Neuron (in vitro differentiated cells): ENCODE data around the gene GNL1.
"Not testable (repeated sequence)": the region's sequence is repeated elsewhere in the genome, so short reads cannot be mapped to it uniquely, and the experiment has no call there.

Source experiments
- H2AFZ ChIP-seq: one replicate; pipeline ENCODE4 v1.6.1; 2013; ENCODE audit warnings: low read depth, mild to moderate bottlenecking, inconsistent platforms, low read length, moderate library complexity
- H3K27me3 ChIP-seq: one replicate; pipeline ENCODE4 v1.6.1; 2013; ENCODE audit warnings: low read length; ENCODE audit not compliant: insufficient read depth
- H3K36me3 ChIP-seq: one replicate; pipeline ENCODE4 v1.6.1; 2013; ENCODE audit warnings: low read length; ENCODE audit not compliant: insufficient read depth
- H3K4me1 ChIP-seq: one replicate; pipeline ENCODE4 v1.6.1; 2013; ENCODE audit warnings: low read length; ENCODE audit not compliant: insufficient read depth
- H3K4me3 ChIP-seq: 2 replicates; pipeline ENCODE4 v1.5.1; 2013; ENCODE audit warnings: mild to moderate bottlenecking, low read length, moderate library complexity
- H3K9me3 ChIP-seq: one replicate; pipeline ENCODE4 v1.6.1; 2013; ENCODE audit warnings: low read length

Gene GNL1

GRCh38 chr6:30513451-30513850 lies 42.8 kb downstream of the GNL1 start:
- Histone ChIP-seq H3K4me1 (peaks cover 9% of the 10 kb centered on the region), H3K4me3 (no peak overlapping the region), H2AFZ (no peak overlapping the region), H3K9me3 (no peaks in the 10 kb centered on the region), H3K36me3 (no peaks in the 10 kb centered on the region), H3K27me3 (no peaks in the 10 kb centered on the region)

DNA sequence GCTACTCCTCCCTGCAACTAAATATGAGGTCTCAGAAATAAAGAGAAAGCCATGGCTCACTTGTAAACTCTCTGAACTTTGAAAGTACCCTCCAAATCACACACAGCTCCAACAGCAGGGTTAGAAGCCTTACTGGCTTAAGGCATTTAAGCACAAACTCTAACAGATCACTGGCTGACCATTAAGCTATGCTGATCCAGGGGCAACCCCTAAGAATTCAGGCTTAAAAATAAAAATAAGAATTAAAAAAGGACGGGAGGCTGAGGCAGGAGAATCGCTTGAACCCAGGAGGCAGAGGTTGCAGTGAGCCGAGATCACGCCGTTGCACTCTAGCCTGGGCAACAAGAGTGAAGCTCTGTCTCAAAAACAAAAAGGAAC lies 45.1 kb downstream of the GNL1 start:
- Histone ChIP-seq H3K9me3 (no peaks in the 10 kb centered on the region), H3K4me3 (no peak overlapping the region), H2AFZ (peak overlapping the region; percentile 9), H3K27me3 (no peaks in the 10 kb centered on the region), H3K4me1 (peaks cover 9% of the 10 kb centered on the region), H3K36me3 (no peaks in the 10 kb centered on the region)

DNA sequence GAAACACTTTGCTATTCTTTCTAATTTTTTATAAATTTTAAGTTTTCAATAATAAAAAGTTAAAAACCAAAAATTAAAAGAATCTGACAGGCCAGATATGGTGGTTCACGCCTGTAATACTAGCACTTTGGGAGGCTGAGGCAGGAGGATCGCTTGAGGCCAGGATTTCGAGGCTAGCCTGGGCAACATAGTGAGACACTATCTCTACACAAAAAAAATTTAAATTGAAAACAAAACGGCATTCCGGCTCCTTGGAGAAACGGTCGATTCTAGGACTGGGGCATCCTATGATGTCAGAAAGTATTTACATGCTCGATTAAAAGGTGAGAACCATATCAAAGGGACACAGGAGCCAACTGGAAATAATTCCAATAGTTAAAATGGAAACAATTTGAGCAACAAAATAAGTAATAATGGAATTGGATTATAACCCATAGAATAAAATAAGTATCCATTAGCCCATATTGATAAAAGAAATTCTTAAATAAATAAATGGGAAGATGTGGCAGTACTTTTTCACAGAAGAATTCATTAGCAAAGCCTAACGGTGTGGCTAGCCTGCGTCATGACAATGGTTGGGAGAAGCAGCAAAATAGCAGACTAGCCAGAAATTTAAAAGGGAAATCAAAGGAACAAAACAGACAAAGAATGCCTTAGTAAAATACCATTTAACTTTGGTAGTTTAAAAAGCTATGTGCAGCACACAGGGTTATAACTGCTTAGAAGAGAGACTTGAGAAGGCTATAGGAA lies 45.7 kb downstream of the GNL1 start:
- Histone ChIP-seq H3K27me3 (no peaks in the 10 kb centered on the region), H2AFZ (peak overlapping the region; percentile 9), H3K4me1 (peaks cover 9% of the 10 kb centered on the region), H3K4me3 (no peak overlapping the region), H3K9me3 (no peaks in the 10 kb centered on the region), H3K36me3 (no peaks in the 10 kb centered on the region)

GRCh38 chr6:30508890-30509736 lies 47.2 kb downstream of the GNL1 start:
- H2AFZ ChIP-seq = no peak overlapping the region
- no peaks in the 10 kb centered on the region for H3K9me3 ChIP-seq
- H3K4me3 ChIP-seq = no peak overlapping the region
- no peaks in the 10 kb centered on the region for H3K27me3 ChIP-seq
- H3K4me1 ChIP-seq = peaks cover 3% of the 10 kb centered on the region
- H3K36me3 ChIP-seq = no peaks in the 10 kb centered on the region

- Histone ChIP-seq H3K4me3 (no peak overlapping the region), H3K9me3 (no peaks in the 10 kb centered on the region), H3K4me1 (peaks cover 3% of the 10 kb centered on the region), H2AFZ (no peak overlapping the region), H3K27me3 (no peaks in the 10 kb centered on the region), H3K36me3 (no peaks in the 10 kb centered on the region)
These were observed 48.2 kb downstream of the GNL1 start for GRCh38 chr6:30507849-30508827.

GRCh38 chr6:30500421-30501355 lies 55.6 kb downstream of the GNL1 start:
- H3K4me3 ChIP-seq = no peak overlapping the region

GRCh38 chr6:30498705-30499104 lies 57.6 kb downstream of the GNL1 start:
- H3K4me1 ChIP-seq, H3K9me3 ChIP-seq, H3K27me3 ChIP-seq, H3K36me3 ChIP-seq, H3K4me3 ChIP-seq, H2AFZ ChIP-seq: not testable (repeated sequence)

More at GRCh38 chr6:30500421-30501355, 55.6 kb downstream of the GNL1 start:
- Histone ChIP-seq H2AFZ (no peak overlapping the region), H3K36me3 (no peaks in the 10 kb centered on the region), H3K9me3 (peaks cover 2% of the 10 kb centered on the region), H3K27me3 (no peaks in the 10 kb centered on the region), H3K4me1 (no peaks in the 10 kb centered on the region)

DNA sequence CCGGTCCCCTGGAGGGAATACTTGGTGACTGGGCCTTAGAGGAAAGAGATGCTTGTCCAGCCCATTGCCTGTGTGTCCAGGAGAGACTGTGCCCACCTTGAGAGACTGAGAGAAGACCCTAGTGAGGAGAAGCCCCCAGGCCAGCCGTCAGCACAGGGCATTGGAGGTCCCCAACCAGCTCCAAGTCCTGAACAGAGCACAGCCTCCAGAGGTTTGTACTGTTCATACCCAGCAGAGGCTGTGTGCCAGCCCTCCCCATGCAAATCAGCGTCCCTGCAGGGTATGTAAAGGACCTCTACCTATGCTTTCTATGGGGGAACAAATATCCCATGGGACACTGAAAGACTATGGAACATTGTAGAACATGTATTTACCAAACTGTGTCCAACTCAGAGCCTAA lies 58.6 kb downstream of the GNL1 start:
- Histone ChIP-seq H3K27me3 (no peaks in the 10 kb centered on the region), H2AFZ (no peak overlapping the region), H3K4me3 (no peak overlapping the region), H3K4me1 (no peaks in the 10 kb centered on the region), H3K9me3 (peaks cover 2% of the 10 kb centered on the region), H3K36me3 (no peaks in the 10 kb centered on the region)

DNA sequence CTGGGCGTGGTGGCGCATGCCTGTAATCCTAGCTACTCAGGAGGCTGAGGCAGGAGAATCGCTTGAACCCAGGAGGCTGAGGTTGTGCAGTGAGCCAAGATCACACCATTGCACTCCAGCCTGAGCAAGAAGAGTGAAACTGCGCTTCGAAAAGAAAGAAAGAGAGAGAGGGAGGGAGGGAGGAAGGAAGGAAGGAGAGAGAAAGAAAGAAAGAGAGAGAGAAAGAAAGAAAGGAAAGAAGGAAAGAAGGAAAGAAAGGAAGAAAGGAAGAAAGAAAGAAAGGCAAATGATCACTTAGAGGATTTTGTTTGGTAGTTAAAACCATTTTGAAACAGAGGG lies 59.1 kb downstream of the GNL1 start:
- H3K9me3 ChIP-seq, H3K36me3 ChIP-seq, H2AFZ ChIP-seq, H3K4me1 ChIP-seq, H3K4me3 ChIP-seq, H3K27me3 ChIP-seq: not testable (repeated sequence)

DNA sequence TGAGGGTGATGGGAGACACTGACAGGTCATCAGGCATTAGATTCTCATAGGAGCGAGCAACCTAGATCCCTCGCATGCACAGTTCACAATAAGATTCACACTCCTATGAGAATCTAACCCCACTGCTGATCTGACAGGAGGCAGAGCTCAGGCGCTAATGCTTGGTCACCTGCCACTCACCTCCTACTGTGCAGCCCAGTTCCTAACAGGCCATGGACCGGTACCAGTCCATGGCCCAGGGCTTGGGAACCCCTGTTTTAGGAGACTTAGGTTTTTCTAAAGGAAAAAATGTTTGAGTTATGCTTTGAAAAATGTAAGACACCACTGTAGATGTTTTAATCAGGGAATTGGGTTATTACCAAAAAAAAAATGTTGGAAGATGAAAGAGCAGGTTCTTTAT lies 60.3 kb downstream of the GNL1 start:
- H3K36me3 ChIP-seq = no peaks in the 10 kb centered on the region
- H3K4me3 ChIP-seq = no peak overlapping the region
- no peaks in the 10 kb centered on the region for H3K4me1 ChIP-seq
- H2AFZ ChIP-seq = no peak overlapping the region
- no peaks in the 10 kb centered on the region for H3K27me3 ChIP-seq
- peaks cover 2% of the 10 kb centered on the region for H3K9me3 ChIP-seq

GRCh38 chr6:30495060-30495459 lies 61.2 kb downstream of the GNL1 start:
- not testable (repeated sequence) for H3K9me3 ChIP-seq, H3K4me3 ChIP-seq, H2AFZ ChIP-seq, H3K36me3 ChIP-seq, H3K4me1 ChIP-seq, H3K27me3 ChIP-seq

GRCh38 chr6:30494291-30494861 lies 61.9 kb downstream of the GNL1 start:
- Histone ChIP-seq H3K4me3 (no peak overlapping the region), H3K9me3 (no peaks in the 10 kb centered on the region), H2AFZ (no peak overlapping the region), H3K4me1 (peaks cover 6% of the 10 kb centered on the region), H3K27me3 (no peaks in the 10 kb centered on the region), H3K36me3 (no peaks in the 10 kb centered on the region)
